PC-9 (cell line): ENCODE data around the gene AIFM1. TPM values are rescaled to one million over a fixed set of nuclear protein-coding genes. Genes with fewer than 3 reads are reported as not detected.

Experiments
- Bru-seq: library from RNA; stranded (reverse); fragments of 400-500 nt; gene quantifications from one replicate; lab custom pipeline; 2021; lab: Mats Ljungman, UMichigan
- BruChase-seq, 2 experiments: library from RNA; stranded (reverse); fragments of 400-500 nt; gene quantifications; one replicate each; lab custom pipeline; 2021; lab: Mats Ljungman, UMichigan
- BruUV-seq: library from RNA; stranded (reverse); fragments of 400-500 nt; replicated peaks from 2 replicates; lab custom pipeline; 2021; lab: Mats Ljungman, UMichigan
- CTCF ChIA-PET: fragments of 300-600 bp; sonication (Branson Sonifier 250); formaldehyde crosslinking; loops from one replicate; lab custom pipeline; 2022; ENCODE audit warnings: antibody characterized with exemption; lab: Charles Lee
- POLR2A ChIA-PET: fragments of 300-600 bp; sonication (Branson Sonifier 250); formaldehyde crosslinking; loops from one replicate; lab custom pipeline; 2022; ENCODE audit warnings: antibody characterized with exemption; ENCODE audit not compliant: unreplicated experiment; lab: Charles Lee
- DNase-seq, 2 experiments: peaks; one replicate each; pipeline versions ENCODE4 v3.0.0 to v3.0.0-alpha.2; 2015 to 2022; ENCODE audit warnings: mixed read lengths in 1 of 2
- H2AFZ ChIP-seq: fragments of 200-600 bp; sonication (generic); 2 replicates; pipeline ENCODE4 v1.8.1; 2017; ENCODE audit warnings: antibody characterized with exemption
- H3F3A ChIP-seq: fragments of 200-600 bp; sonication (generic); 2 replicates; pipeline ENCODE4 v1.8.1; 2017; ENCODE audit warnings: antibody characterized with exemption, mild to moderate bottlenecking, low read depth; ENCODE audit not compliant: insufficient read depth
- H3K27ac ChIP-seq: fragments of 200-600 bp; sonication (generic); 2 replicates; pipeline ENCODE4 v1.6.1; 2016; ENCODE audit warnings: mixed run types
- H3K27me3 ChIP-seq: fragments of 200-600 bp; sonication (generic); 2 replicates; pipeline ENCODE4 v1.6.1; 2016; ENCODE audit warnings: low read depth, mixed run types; ENCODE audit not compliant: insufficient read depth
- H3K36me3 ChIP-seq: fragments of 200-600 bp; sonication (generic); 2 replicates; pipeline ENCODE4 v1.6.1; 2016; ENCODE audit warnings: low read depth, mixed run types
- H3K4me1 ChIP-seq: fragments of 200-600 bp; sonication (generic); replicated peaks from 2 replicates; pipeline ENCODE4 v1.6.1; 2016; ENCODE audit warnings: mixed run types; ENCODE audit not compliant: insufficient read depth
- H3K4me2 ChIP-seq: fragments of 200-600 bp; sonication (generic); 2 replicates; pipeline ENCODE4 v1.6.1; 2017; ENCODE audit warnings: mixed run types
- H3K4me3 ChIP-seq: fragments of 200-600 bp; sonication (generic); 2 replicates; pipeline ENCODE4 v1.6.1; 2016; ENCODE audit warnings: mixed run types
- H3K79me2 ChIP-seq: fragments of 200-600 bp; sonication (generic); 2 replicates; pipeline ENCODE4 v1.6.1; 2017; ENCODE audit warnings: low read depth, mixed run types
- H3K9me2 ChIP-seq: fragments of 200-600 bp; sonication (generic); 2 replicates; pipeline ENCODE4 v1.8.1; 2017; ENCODE audit warnings: mild to moderate bottlenecking; ENCODE audit not compliant: insufficient read depth
- H3K9me3 ChIP-seq: fragments of 200-600 bp; sonication (generic); 2 replicates; pipeline ENCODE4 v1.8.1; 2016; ENCODE audit warnings: low read depth; ENCODE audit not compliant: insufficient read depth
- H4K20me1 ChIP-seq: fragments of 200-600 bp; sonication (generic); 2 replicates; pipeline ENCODE4 v1.8.1; 2017; ENCODE audit not compliant: insufficient read depth
- CTCF ChIP-seq: fragments of 200-600 bp; sonication (generic); conservative IDR thresholded peaks from 2 replicates; pipeline ENCODE4 v1.6.1; 2017; ENCODE audit warnings: mixed run types, antibody characterized with exemption, mild to moderate bottlenecking, moderate library complexity
- EZH2 ChIP-seq: fragments of 200-600 bp; sonication (generic); IDR thresholded peaks from 2 replicates; pipeline ENCODE4 v1.8.0; 2017; ENCODE audit warnings: antibody characterized with exemption, low read depth
- intact Hi-C: fragments of 100-400 bp; cut with micrococcal nuclease; formaldehyde crosslinking; loops from one replicate; pipeline ENCODE4 v1.10.0; 2022; ENCODE audit not compliant: unreplicated experiment
- long read RNA-seq: library from polyadenylated mRNA; stranded (forward); transcript quantifications from one replicate; pipeline ENCODE4 v2.0.0, GENCODE V29; 2022
- total RNA-seq: library from RNA; stranded (reverse); gene quantifications from 2 replicates; pipeline ENCODE4 v1.2.3, GENCODE V29; 2021

AIFM1 gene
- 70.1 and 83.3 TPM in 2 replicates for total RNA-seq
- percentile 67 among the genes with signal in this experiment for Bru-seq, nascent RNA
- percentile 72 among the genes with signal in this experiment for BruChase-seq, experiment 1, labeled RNA remaining after a 2-hour chase
- BruChase-seq, experiment 2, labeled RNA remaining after a 6-hour chase: percentile 76 among the genes with signal in this experiment
- long read RNA-seq, transcript AIFM1-201 (16 exons, 2,260 nt): major isoform, 194 of 223 reads
- long read RNA-seq, partial matches to known transcripts: 18 of 223 reads
- long read RNA-seq, other reads (novel, unspliced or antisense): 11 of 223 reads

GRCh38 chrX:130165703-130166502 is at the start of gene AIFM1:
AIFM1 (minus strand) TSS chrX:130165841; CDS start chrX:130165656, 185 bp downstream.
- no peaks in the 10 kb centered on the region for H3K9me3 ChIP-seq
- DNase-seq: peak; percentile 90 to 97
- H3K9me2 ChIP-seq: no peaks in the 10 kb centered on the region
- H3K36me3 ChIP-seq: 0 out of 2 replicates have a peak, but pooled peaks cover 8% of the 10 kb centered on the region
- peak within 1 kb of the TSS; percentile 79 for H3K4me3 ChIP-seq
- peak within 1 kb of the TSS; percentile 84 for H3K27ac ChIP-seq
- H3K79me2 ChIP-seq: peaks cover 39% of the 10 kb centered on the region
- ChIA-PET CTCF (no interaction called here), POLR2A (interaction anchor here (0.5 to 0.6 kb wide), 2 partner anchors 8 to 23 kb away, joined by 3 to 6 read pairs; no protein-coding TSS in a partner anchor)
- peaks cover 5% of the 10 kb centered on the region; the same call in 1 of the 2 replicates for H3F3A ChIP-seq
- H3K27me3 ChIP-seq: no peaks in the 10 kb centered on the region
- peak within 1 kb of the TSS; percentile 94 for H3K4me2 ChIP-seq
- H3K4me1 ChIP-seq: peaks cover 19% of the 10 kb centered on the region
- intact Hi-C loops: loop anchor here (5.0 kb wide), 1 partner anchor 54 kb away; the partner anchor contains the start of gene ELF4
- peak within 1 kb of the TSS; percentile 95 for H2AFZ ChIP-seq
- TSS peak; percentile 72 for BruUV-seq
- H4K20me1 ChIP-seq: no peaks in the 10 kb centered on the region; the same call in 1 of the 2 replicates
- TF ChIP-seq CTCF: no peak
- no peak for TF ChIP-seq EZH2

DNA sequence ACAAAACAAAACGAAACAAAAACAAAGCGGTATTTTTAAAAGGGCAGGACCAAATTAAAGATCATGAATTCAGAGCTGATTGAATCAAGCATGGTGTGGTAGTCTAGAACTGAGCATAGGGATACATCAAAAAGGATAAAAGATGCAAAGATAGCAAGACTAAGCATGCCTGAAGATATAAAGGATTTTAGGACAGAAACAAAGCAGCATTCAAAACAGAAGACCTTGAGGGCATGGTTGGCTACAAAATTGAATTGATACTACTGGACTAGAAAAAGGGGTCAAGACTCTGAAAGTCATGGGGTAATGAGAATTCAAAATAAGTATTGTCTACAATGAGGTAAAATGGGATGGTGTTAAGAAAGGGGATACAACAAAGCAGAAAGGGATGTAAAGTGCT is 47.7 kb upstream of the AIFM1 start:
- Histone ChIP-seq H3K4me3 (no peak overlapping the region), H3K79me2 (no peaks in the 10 kb centered on the region), H3F3A (no peaks in the 10 kb centered on the region), H4K20me1 (no peaks in the 10 kb centered on the region), H3K27me3 (no peaks in the 10 kb centered on the region), H3K9me3 (no peaks in the 10 kb centered on the region), H3K36me3 (peaks cover 25% of the 10 kb centered on the region; the same call in 1 of the 2 replicates), H3K27ac (no peak overlapping the region), H2AFZ (no peak overlapping the region), H3K9me2 (no peaks in the 10 kb centered on the region), H3K4me2 (no peak overlapping the region), H3K4me1 (no peaks in the 10 kb centered on the region)
- TF ChIP-seq CTCF: no peak
- no peak for TF ChIP-seq EZH2
- no peak for DNase-seq
- POLR2A ChIA-PET: no interaction called here
- CTCF ChIA-PET: no interaction called here
- BruUV-seq: no TSS peak
- intact Hi-C loops: no loop called here

DNA sequence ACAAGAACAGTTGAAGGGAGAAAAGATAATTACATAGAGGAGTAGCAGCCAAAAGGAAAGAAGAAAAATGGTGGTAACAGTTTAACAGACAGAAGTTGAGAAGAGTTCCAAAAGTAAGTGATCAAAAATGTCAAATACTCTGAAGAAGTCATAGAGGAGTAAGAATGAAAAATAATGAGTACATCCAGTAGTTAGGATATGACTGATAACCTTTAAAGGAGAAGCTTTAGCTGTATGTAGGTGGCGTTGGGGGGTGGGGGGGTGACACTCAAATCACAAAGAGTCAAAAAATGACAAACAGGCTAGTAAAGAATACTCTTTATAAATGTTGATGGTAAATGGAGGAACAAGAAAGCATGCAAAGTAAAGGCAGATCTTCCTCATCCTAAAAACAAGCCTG is 46.7 kb upstream of the AIFM1 start:
- no TSS peak for BruUV-seq
- TF ChIP-seq CTCF: no peak
- no peak for TF ChIP-seq EZH2
- ChIA-PET POLR2A (no interaction called here), CTCF (no interaction called here)
- intact Hi-C loops: no loop called here
- Histone ChIP-seq H3K4me1 (no peaks in the 10 kb centered on the region), H3K9me2 (no peaks in the 10 kb centered on the region), H3K79me2 (no peaks in the 10 kb centered on the region), H4K20me1 (no peaks in the 10 kb centered on the region), H2AFZ (no peak overlapping the region), H3K4me3 (no peak overlapping the region), H3K27ac (no peak overlapping the region), H3F3A (no peaks in the 10 kb centered on the region), H3K36me3 (peaks cover 29% of the 10 kb centered on the region; the same call in 1 of the 2 replicates), H3K9me3 (no peaks in the 10 kb centered on the region), H3K27me3 (no peaks in the 10 kb centered on the region), H3K4me2 (no peak overlapping the region)
- DNase-seq: no peak
